Chondrocyte (in vitro differentiated cells): ENCODE measurements around the gene PLCE1. TPM values are rescaled to one million over a fixed set of nuclear protein-coding genes. Genes with fewer than 3 reads are reported as not detected.
"Not testable (repeated sequence)": the region's sequence is repeated elsewhere in the genome, so short reads cannot be mapped to it uniquely, and the experiment has no call there.

Experiments
- DNase-seq: peaks from one replicate; pipeline ENCODE4 v3.0.0; 2021; ENCODE audit warnings: mixed read lengths, low spot score
- H3K27ac Mint-ChIP-seq: one replicate; pipeline ENCODE4 v1.8.0; 2021; ENCODE audit warnings: mild to moderate bottlenecking, moderate library complexity, mixed read lengths; ENCODE audit not compliant: unreplicated experiment
- H3K27me3 Mint-ChIP-seq: 2 replicates; pipeline ENCODE4 v1.8.0; 2021; ENCODE audit warnings: low read depth, mixed read lengths
- H3K36me3 Mint-ChIP-seq: 2 replicates; pipeline ENCODE4 v1.8.0; 2021; ENCODE audit warnings: low read depth, mixed read lengths
- H3K4me1 Mint-ChIP-seq: 2 replicates; pipeline ENCODE4 v1.8.0; 2021; ENCODE audit warnings: low read depth, mild to moderate bottlenecking, mixed read lengths
- H3K4me3 Mint-ChIP-seq: one replicate; pipeline ENCODE4 v1.8.0; 2021; ENCODE audit warnings: mild to moderate bottlenecking, moderate library complexity, mixed read lengths; ENCODE audit not compliant: unreplicated experiment
- H3K9me3 Mint-ChIP-seq: 2 replicates; pipeline ENCODE4 v1.8.0; 2021; ENCODE audit warnings: low read depth, mixed read lengths
- total RNA-seq: library from RNA; stranded (reverse); gene quantifications from 3 replicates; pipeline ENCODE4 v1.2.1, GENCODE V29; 2021
- TF ChIP-seq, protein P1 (sequence below): fragments of 200-600 bp; sonication (generic); IDR thresholded peaks from 2 replicates; pipeline ENCODE4 v1.5.0; 2021; ENCODE audit warnings: antibody characterized with exemption, mild to moderate bottlenecking, moderate library complexity

PLCE1 gene
- total RNA-seq, 1 donor from 2014 or later, result 10.6 TPM

DNA sequence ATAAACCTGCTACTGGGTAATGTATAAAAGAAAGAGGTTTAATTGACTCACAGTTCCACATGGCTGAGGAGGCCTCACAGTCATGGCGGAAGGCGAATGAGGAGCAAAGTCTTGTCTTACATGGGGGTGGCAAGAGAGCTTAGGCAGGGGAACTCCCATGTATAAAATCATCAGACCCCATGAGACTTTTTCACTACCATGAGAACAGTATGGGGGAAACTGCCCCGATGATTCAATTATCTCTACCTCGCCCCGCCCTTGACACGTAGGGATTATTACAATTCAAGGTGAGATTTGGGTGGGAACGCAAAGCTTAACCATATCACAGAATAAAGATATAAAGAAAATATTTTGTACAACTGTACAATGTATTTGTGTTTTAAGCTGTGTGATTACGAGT, 39.4 kb upstream of the PLCE1 start:
- Mint-ChIP-seq H3K27me3 (no peaks in the 10 kb centered on the region), H3K4me3 (no peak overlapping the region), H3K4me1 (peaks cover 18% of the 10 kb centered on the region), H3K36me3 (no peaks in the 10 kb centered on the region), H3K27ac (no peak overlapping the region), H3K9me3 (no peaks in the 10 kb centered on the region)
- DNase-seq, result no peak
- TF ChIP-seq, protein P1, sequence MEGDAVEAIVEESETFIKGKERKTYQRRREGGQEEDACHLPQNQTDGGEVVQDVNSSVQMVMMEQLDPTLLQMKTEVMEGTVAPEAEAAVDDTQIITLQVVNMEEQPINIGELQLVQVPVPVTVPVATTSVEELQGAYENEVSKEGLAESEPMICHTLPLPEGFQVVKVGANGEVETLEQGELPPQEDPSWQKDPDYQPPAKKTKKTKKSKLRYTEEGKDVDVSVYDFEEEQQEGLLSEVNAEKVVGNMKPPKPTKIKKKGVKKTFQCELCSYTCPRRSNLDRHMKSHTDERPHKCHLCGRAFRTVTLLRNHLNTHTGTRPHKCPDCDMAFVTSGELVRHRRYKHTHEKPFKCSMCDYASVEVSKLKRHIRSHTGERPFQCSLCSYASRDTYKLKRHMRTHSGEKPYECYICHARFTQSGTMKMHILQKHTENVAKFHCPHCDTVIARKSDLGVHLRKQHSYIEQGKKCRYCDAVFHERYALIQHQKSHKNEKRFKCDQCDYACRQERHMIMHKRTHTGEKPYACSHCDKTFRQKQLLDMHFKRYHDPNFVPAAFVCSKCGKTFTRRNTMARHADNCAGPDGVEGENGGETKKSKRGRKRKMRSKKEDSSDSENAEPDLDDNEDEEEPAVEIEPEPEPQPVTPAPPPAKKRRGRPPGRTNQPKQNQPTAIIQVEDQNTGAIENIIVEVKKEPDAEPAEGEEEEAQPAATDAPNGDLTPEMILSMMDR, result no peak

DNA sequence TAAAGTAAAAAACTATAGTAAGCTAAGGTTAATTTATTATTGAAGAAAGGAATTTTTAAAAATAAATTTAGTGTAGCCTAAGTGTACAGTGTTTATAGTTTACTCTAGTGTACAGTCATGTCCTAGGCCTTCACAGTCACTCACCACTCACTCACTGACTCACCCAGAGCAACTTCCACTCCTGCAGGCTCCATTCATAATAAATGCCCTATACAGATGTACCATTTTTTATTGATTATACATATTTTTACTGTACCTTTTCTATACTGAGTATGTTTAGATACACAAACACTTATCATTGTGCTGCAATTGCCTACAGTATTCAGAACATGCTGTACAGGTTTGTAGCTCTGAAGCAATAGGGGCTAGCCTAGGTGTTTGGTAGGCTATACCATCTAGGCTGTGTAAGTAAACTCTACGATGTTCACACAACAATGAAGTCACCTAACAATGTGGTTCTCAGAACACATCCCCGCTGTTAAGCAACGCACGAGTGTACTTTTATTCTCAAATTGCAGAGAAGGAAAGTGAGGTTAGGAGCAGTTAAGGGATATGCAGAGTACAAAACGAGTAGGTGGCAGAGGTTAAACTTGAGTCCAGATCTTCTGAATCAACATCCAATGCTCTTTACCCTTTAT, 38.9 kb upstream of the PLCE1 start:
- TF ChIP-seq, protein P1, result no peak
- H3K4me1 Mint-ChIP-seq, result peaks cover 18% of the 10 kb centered on the region
- H3K27me3 Mint-ChIP-seq, result no peaks in the 10 kb centered on the region
- no peaks in the 10 kb centered on the region for H3K9me3 Mint-ChIP-seq
- H3K36me3 Mint-ChIP-seq, result no peaks in the 10 kb centered on the region
- H3K27ac Mint-ChIP-seq, result no peak overlapping the region
- H3K4me3 Mint-ChIP-seq, result no peak overlapping the region
- no peak for DNase-seq

DNA sequence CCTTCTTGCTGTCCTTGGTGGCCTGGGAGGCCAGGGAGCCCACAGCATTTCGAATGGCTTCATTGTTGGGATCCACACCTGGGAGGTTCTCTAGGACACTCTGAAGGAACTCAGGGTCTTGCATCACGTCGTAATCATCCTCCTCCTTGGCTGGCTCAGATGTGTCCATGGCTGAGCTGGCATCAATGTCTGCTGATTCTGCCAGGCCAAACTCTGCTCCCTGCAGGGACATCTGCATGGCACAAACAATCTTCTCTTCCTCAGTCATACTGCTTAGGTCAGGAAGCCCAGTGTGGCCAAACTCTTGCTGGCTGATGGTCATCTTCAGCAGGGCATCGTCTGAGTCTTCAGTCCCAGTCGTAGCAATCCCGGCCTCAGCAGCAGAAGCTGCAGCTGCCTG, 34.9 kb upstream of the PLCE1 start:
- no peak for DNase-seq
- Mint-ChIP-seq H3K4me1 (peaks cover 10% of the 10 kb centered on the region), H3K27ac (no peak overlapping the region), H3K36me3 (no peaks in the 10 kb centered on the region), H3K9me3 (no peaks in the 10 kb centered on the region), H3K27me3 (no peaks in the 10 kb centered on the region), H3K4me3 (no peak overlapping the region)
- TF ChIP-seq, protein P1, result no peak

DNA sequence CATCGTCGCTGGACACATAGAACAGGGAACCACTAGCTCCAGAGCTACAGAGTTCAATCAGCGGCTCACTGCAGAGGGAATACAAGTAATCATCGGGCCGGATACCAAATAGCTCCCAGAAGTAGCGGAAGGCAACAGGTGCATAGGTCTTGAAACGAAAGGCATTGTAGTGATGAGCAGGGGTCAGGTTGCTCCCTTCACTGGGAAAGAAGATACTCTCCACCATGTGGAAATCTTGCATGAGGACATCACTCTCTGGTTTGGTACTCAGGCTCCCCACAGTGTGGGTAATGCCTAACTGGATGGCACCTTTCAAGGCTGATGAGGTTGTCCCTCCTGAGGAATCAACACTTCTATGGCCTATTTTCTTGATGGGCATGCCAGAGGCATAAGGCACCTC, 32.7 kb upstream of the PLCE1 start:
- H3K4me3 Mint-ChIP-seq, DNase-seq, H3K27ac Mint-ChIP-seq, H3K36me3 Mint-ChIP-seq, H3K9me3 Mint-ChIP-seq, H3K4me1 Mint-ChIP-seq, H3K27me3 Mint-ChIP-seq: not testable (repeated sequence)

DNA sequence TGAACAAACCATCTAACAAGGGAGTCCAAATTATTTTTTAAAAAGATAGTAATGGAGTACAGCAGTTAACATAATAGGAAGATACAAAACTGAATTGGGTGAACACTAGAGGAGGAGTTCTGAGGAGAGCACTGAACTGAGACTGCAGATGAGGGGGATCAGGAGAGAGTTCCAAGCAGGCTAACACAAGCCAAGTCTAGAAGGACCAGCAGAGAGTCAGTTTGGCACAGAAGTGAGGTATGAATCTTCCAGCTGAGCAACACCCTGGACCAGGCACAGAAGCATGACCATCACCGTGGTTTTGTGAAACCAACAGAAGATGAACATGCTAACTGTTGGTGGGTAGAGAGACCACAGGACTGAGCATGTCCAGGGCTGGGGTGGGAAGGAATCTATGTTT, 30.8 kb upstream of the PLCE1 start:
- no peaks in the 10 kb centered on the region for H3K4me1 Mint-ChIP-seq
- H3K9me3 Mint-ChIP-seq, result no peaks in the 10 kb centered on the region
- no peak overlapping the region for H3K27ac Mint-ChIP-seq
- no peaks in the 10 kb centered on the region for H3K27me3 Mint-ChIP-seq
- TF ChIP-seq, protein P1, result no peak
- no peak for DNase-seq
- no peak overlapping the region for H3K4me3 Mint-ChIP-seq
- no peaks in the 10 kb centered on the region for H3K36me3 Mint-ChIP-seq

DNA sequence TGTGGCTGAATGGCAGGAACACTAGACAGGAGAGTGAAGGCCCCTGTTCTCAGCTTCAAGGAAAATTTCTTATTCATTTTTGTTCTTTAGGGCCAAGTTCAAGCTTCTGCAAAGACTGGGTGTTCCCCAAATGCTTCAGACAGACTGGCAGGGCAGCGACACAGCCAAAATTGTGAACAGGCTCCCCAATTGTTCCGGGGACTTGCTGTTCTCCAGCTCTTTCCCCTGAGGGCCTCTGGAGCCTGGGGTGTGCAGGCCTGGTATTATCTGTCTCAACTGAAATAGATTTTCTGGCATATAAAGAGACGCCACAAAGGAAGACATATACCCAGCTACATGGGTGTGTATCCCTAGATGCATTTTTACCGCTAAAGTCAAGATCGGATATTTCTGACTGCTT, 30.3 kb upstream of the PLCE1 start:
- H3K4me3 Mint-ChIP-seq, result no peak overlapping the region
- H3K27me3 Mint-ChIP-seq, result no peaks in the 10 kb centered on the region
- H3K4me1 Mint-ChIP-seq, result no peaks in the 10 kb centered on the region
- no peaks in the 10 kb centered on the region for H3K36me3 Mint-ChIP-seq
- TF ChIP-seq, protein P1, result no peak
- no peak overlapping the region for H3K27ac Mint-ChIP-seq
- H3K9me3 Mint-ChIP-seq, result no peaks in the 10 kb centered on the region
- DNase-seq, result no peak
